GM12891 (cell line): ENCODE data around the gene LIN28B.

ENCODE experiments used
- POLR2A ChIP-seq: IDR thresholded peaks from 2 replicates; pipeline ENCODE4 v1.6.1; 2011; ENCODE audit warnings: low read depth, low read length, control low read depth
- POLR2AphosphoS5 ChIP-seq: IDR thresholded peaks from 2 replicates; pipeline ENCODE4 v1.6.1; 2011; ENCODE audit warnings: low read depth, low read length, control low read depth
- POU2F2 ChIP-seq: IDR thresholded peaks from 2 replicates; pipeline ENCODE4 v1.6.1; 2011; ENCODE audit warnings: low read depth, mild to moderate bottlenecking, control low read depth, low read length, moderate library complexity
- SPI1 ChIP-seq: IDR thresholded peaks from 2 replicates; pipeline ENCODE4 v1.6.1; 2011; ENCODE audit warnings: low read depth, low read length, control low read depth
- TAF1 ChIP-seq: IDR thresholded peaks from 2 replicates; pipeline ENCODE4 v1.6.1; 2011; ENCODE audit warnings: low read depth, low read length, control low read depth

- TF ChIP-seq POLR2AphosphoS5 (no peak), POLR2A (no peak), TAF1 (no peak), SPI1 (no peak), POU2F2 (no peak)
Measured at GRCh38 chr6:105106260-105106659, 149.4 kb downstream of the LIN28B start.
